Stimulated activated CD4-positive, alpha-beta T cell treated with anti-CD3 and anti-CD28 coated beads, Interleukin-2, amount 100 ng/mL, for 24 hours (primary cell): ENCODE data around the gene RUSC2.
"Not testable (repeated sequence)": the region's sequence is repeated elsewhere in the genome, so short reads cannot be mapped to it uniquely, and the experiment has no call there.

Source experiments
- DNase-seq, 2 donors: peaks; one replicate each; pipeline ENCODE4 v3.0.0-alpha.2; 2020

The RUSC2 gene

GRCh38 chr9:35522187-35522586 lies 32.3 kb downstream of the RUSC2 start:
- DNase-seq = no peak

GRCh38 chr9:35522700-35523099 lies 32.8 kb downstream of the RUSC2 start:
- DNase-seq = no peak

- DNase-seq = not testable (repeated sequence)
These were observed 33.6 kb downstream of the RUSC2 start for GRCh38 chr9:35523556-35523955.

GRCh38 chr9:35526087-35526801 lies 36.3 kb downstream of the RUSC2 start:
- DNase-seq = no peak

- no peak for DNase-seq
These were observed 39.4 kb downstream of the RUSC2 start for GRCh38 chr9:35529161-35529823.

GRCh38 chr9:35533398-35533797 lies 43.5 kb downstream of the RUSC2 start:
- no peak for DNase-seq

- DNase-seq = not testable (repeated sequence)
These were observed 45.0 kb downstream of the RUSC2 start for GRCh38 chr9:35534921-35535320.

GRCh38 chr9:35537913-35538312 lies 48.0 kb downstream of the RUSC2 start:
- DNase-seq = no peak

- no peak for DNase-seq
These were observed 48.7 kb downstream of the RUSC2 start for GRCh38 chr9:35538361-35539234.
